Esophagus squamous epithelium (tissue), 5 donors: ENCODE measurements around the gene MICAL3. TPM values are rescaled to one million over a fixed set of nuclear protein-coding genes. Genes with fewer than 3 reads are reported as not detected.
"Not testable (repeated sequence)": the region's sequence is repeated elsewhere in the genome, so short reads cannot be mapped to it uniquely, and the experiment has no call there.

Source experiments
- DNase-seq: peaks from one replicate; lab custom pipeline; 2025; lab: John Stamatoyannopoulos, UW
- H3K27ac ChIP-seq, 4 donors: fragments of 200-600 bp; sonication (generic); one replicate each; pipeline ENCODE4 v1.5.1; 2016 to 2019; ENCODE audit warnings: mild to moderate bottlenecking in 1 of 4
- H3K27me3 ChIP-seq, 4 donors: fragments of 200-600 bp; sonication (generic); 1 replicate in 3 of 4; 2 replicates in 1 of 4; pipeline versions ENCODE4 v1.5.1 to v1.6.0; 2017 to 2021; ENCODE audit warnings: antibody characterized with exemption in 1 of 4
- H3K36me3 ChIP-seq, 3 donors: fragments of 200-600 bp; sonication (generic); one replicate each; pipeline ENCODE4 v1.5.1; 2016 to 2019
- H3K4me1 ChIP-seq, 3 donors: fragments of 200-600 bp; sonication (generic); one replicate each; pipeline ENCODE4 v1.5.1; 2017 to 2019
- H3K4me3 ChIP-seq, 4 donors: fragments of 200-600 bp; sonication (generic); 1 replicate in 3 of 4; 2 replicates in 1 of 4; pipeline ENCODE4 v1.5.1; 2016 to 2019; ENCODE audit warnings: mild to moderate bottlenecking in 2 of 4, moderate library complexity in 1 of 4
- H3K9me3 ChIP-seq, 3 donors: fragments of 200-600 bp; sonication (generic); one replicate each; pipeline ENCODE4 v1.5.1; 2016 to 2019
- POLR2A ChIP-seq, 4 donors: fragments of 450-650 bp; IDR thresholded peaks; one replicate each; pipeline ENCODE4 v1.6.1; 2017; ENCODE audit warnings: antibody characterized with exemption in 4 of 4, mild to moderate bottlenecking in 4 of 4, moderate library complexity in 3 of 4
- WGBS, 2 donors: methylation state at CpG; one replicate each; pipeline ENCODE4 v1.1.5; 2018; 5-methylcytosine and 5-hydroxymethylcytosine counted together
- intact Hi-C: fragments of 100-400 bp; cut with DNase I; formaldehyde crosslinking; loops from one replicate; pipeline ENCODE4 v1.15.0; 2022
- total RNA-seq, 4 donors: library from RNA; depleted of rRNA; stranded (reverse); fragments of >200 nt; gene quantifications; one replicate each; pipeline ENCODE4 v1.1.0, GENCODE V29; 2016
- TF ChIP-seq, protein P1 (sequence below), 6 experiments: fragments of 450-650 bp in 4 of 6; fragments of 200-600 bp in 2 of 6; sonication (generic) in 2 of 6; IDR thresholded peaks; one replicate each; pipeline ENCODE4 v1.5.1; 2016 to 2019; ENCODE audit warnings: antibody characterized with exemption in 6 of 6, mild to moderate bottlenecking in 4 of 6, moderate library complexity in 4 of 6
- donor health status: DM: yes; HTN: yes; CAD: no.

Gene MICAL3
- total RNA-seq, 4 donors from 2014 or later, result 11.2 to 30.9 (median 15.9) TPM

- no peaks in the 10 kb centered on the region for H3K36me3 ChIP-seq
- no peak overlapping the region for H3K27ac ChIP-seq
- TF ChIP-seq, protein P1, sequence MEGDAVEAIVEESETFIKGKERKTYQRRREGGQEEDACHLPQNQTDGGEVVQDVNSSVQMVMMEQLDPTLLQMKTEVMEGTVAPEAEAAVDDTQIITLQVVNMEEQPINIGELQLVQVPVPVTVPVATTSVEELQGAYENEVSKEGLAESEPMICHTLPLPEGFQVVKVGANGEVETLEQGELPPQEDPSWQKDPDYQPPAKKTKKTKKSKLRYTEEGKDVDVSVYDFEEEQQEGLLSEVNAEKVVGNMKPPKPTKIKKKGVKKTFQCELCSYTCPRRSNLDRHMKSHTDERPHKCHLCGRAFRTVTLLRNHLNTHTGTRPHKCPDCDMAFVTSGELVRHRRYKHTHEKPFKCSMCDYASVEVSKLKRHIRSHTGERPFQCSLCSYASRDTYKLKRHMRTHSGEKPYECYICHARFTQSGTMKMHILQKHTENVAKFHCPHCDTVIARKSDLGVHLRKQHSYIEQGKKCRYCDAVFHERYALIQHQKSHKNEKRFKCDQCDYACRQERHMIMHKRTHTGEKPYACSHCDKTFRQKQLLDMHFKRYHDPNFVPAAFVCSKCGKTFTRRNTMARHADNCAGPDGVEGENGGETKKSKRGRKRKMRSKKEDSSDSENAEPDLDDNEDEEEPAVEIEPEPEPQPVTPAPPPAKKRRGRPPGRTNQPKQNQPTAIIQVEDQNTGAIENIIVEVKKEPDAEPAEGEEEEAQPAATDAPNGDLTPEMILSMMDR (IDR thresholded peaks at IDR 0.05), result no peak
- TF ChIP-seq POLR2A (IDR thresholded peaks at IDR 0.05), result no peak
- no peaks in the 10 kb centered on the region for H3K27me3 ChIP-seq
- peaks cover 11 to 63% (median 14%) of the 10 kb centered on the region in 3 donors for H3K4me1 ChIP-seq
- no peak for DNase-seq
- intact Hi-C loops, result no loop called here
- H3K4me3 ChIP-seq, result no peak overlapping the region
- WGBS, 2 donors, result 36 to 60% methylated on average over 1 to 5 of the region's 5 CpGs
- H3K9me3 ChIP-seq, result no peaks in the 10 kb centered on the region
These were observed 26.9 kb downstream of the MICAL3 start for GRCh38 chr22:17997456-17997855.

- peaks cover 13 to 68% (median 18%) of the 10 kb centered on the region in 3 donors for H3K4me1 ChIP-seq
These were observed 29.1 kb downstream of the MICAL3 start for GRCh38 chr22:17995256-17995655.

GRCh38 chr22:17994424-17995108, 29.8 kb downstream of the MICAL3 start:
- Histone ChIP-seq H3K4me1 (peaks cover 12 to 68% (median 14%) of the 10 kb centered on the region in 3 donors), H3K9me3 (no peaks in the 10 kb centered on the region), H3K27ac (no peak overlapping the region), H3K27me3 (no peaks in the 10 kb centered on the region), H3K36me3 (no peaks in the 10 kb centered on the region), H3K4me3 (no peak overlapping the region)
- 71 to 73% methylated on average over 7 to 8 of the region's 10 CpGs for WGBS, 2 donors
- DNase-seq, result no peak
- TF ChIP-seq, protein P1 (IDR thresholded peaks at IDR 0.05), result no peak
- TF ChIP-seq POLR2A (IDR thresholded peaks at IDR 0.05), result no peak
- intact Hi-C loops, result no loop called here

More at GRCh38 chr22:17995256-17995655, 29.1 kb downstream of the MICAL3 start:
- 86 to 92% methylated on average over 6 of the region's 6 CpGs for WGBS, 2 donors
- H3K36me3 ChIP-seq, H3K27me3 ChIP-seq, H3K9me3 ChIP-seq, H3K4me3 ChIP-seq, intact Hi-C loops, DNase-seq, H3K27ac ChIP-seq: not testable (repeated sequence)

DNA sequence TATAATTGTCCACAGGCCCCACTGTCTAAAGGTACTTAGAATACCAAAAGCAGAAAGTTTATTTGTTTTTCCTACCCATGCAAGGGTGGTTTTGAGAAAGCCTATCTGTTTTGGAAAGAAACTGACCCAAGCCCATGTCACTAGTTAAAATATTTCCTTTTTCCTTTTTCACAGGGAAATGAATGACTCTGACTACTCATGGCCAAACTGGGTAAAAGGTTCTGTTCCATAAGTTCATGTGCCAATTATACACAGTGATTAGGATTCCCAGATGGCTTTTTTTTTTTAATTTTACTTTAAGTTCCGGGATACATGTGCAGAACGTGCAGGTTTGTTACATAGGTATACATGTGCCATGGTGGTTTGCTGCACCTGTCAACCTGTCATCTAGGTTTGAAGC, 31.4 kb downstream of the MICAL3 start:
- H3K36me3 ChIP-seq, H3K4me3 ChIP-seq, H3K9me3 ChIP-seq, intact Hi-C loops, H3K27me3 ChIP-seq, DNase-seq: not testable (repeated sequence)
- peak overlapping the region in 1 of 4 donors; percentile 38 for H3K27ac ChIP-seq
- WGBS, 2 donors, result 68 to 78% methylated on average over 2 of the region's 2 CpGs
- peaks cover 14 to 69% (median 18%) of the 10 kb centered on the region in 3 donors for H3K4me1 ChIP-seq

- WGBS, 2 donors, result 83% methylated on average over 3 of the region's 4 CpGs; no CpG with 5 or more reads in 1 of the 2 donors
- H3K27ac ChIP-seq, H3K36me3 ChIP-seq, H3K27me3 ChIP-seq, intact Hi-C loops, DNase-seq, H3K4me3 ChIP-seq, H3K9me3 ChIP-seq: not testable (repeated sequence)
- peaks cover 14 to 68% (median 19%) of the 10 kb centered on the region in 3 donors for H3K4me1 ChIP-seq
These were observed 32.4 kb downstream of the MICAL3 start for GRCh38 chr22:17991992-17992391.

- peaks cover 14 to 76% (median 21%) of the 10 kb centered on the region in 3 donors for H3K4me1 ChIP-seq
These were observed 33.4 kb downstream of the MICAL3 start for GRCh38 chr22:17990942-17991341.

More at GRCh38 chr22:17990942-17991341, 33.4 kb downstream of the MICAL3 start:
- Histone ChIP-seq H3K9me3 (no peaks in the 10 kb centered on the region), H3K27ac (no peak overlapping the region), H3K36me3 (no peaks in the 10 kb centered on the region), H3K4me3 (no peak overlapping the region), H3K27me3 (no peaks in the 10 kb centered on the region)
- WGBS, 2 donors, result 51 to 54% methylated on average over 5 to 8 of the region's 8 CpGs
- no peak for DNase-seq
- intact Hi-C loops, result no loop called here
- TF ChIP-seq, protein P1 (IDR thresholded peaks at IDR 0.05), result no peak
- TF ChIP-seq POLR2A (IDR thresholded peaks at IDR 0.05), result no peak
